HG02571 (cell line): ENCODE results near the gene TTC7B.
"Not testable (repeated sequence)": the region's sequence is repeated elsewhere in the genome, so short reads cannot be mapped to it uniquely, and the experiment has no call there.

Experiments used
- ATAC-seq: cut with Tn5 transposase; IDR thresholded peaks from one replicate; pipeline ENCODE4 v1.9.1; 2021; ENCODE audit warnings: mild to moderate bottlenecking, moderate library complexity; ENCODE audit not compliant: unreplicated experiment

TTC7B gene

GRCh38 chr14:90815822-90816662 is at the start of gene TTC7B:
TSS of gene TTC7B (minus strand) at chr14:90816430. CDS start at chr14:90816295, 135 bp downstream.
- no peak for ATAC-seq

GRCh38 chr14:90864741-90865140 is 48.5 kb upstream of the TTC7B start:
- no peak for ATAC-seq

GRCh38 chr14:90858511-90858910 is 42.3 kb upstream of the TTC7B start:
- no peak for ATAC-seq

GRCh38 chr14:90857866-90858265 is 41.6 kb upstream of the TTC7B start:
- no peak for ATAC-seq

- ATAC-seq: not testable (repeated sequence)
These were observed 39.9 kb upstream of the TTC7B start for GRCh38 chr14:90856115-90856514.

- ATAC-seq: no peak
These were observed 36.9 kb upstream of the TTC7B start for GRCh38 chr14:90853116-90853515.

GRCh38 chr14:90851327-90852036 is 35.3 kb upstream of the TTC7B start:
- no peak for ATAC-seq

- no peak for ATAC-seq
These were observed 34.3 kb upstream of the TTC7B start for GRCh38 chr14:90850487-90850886.

- no peak for ATAC-seq
These were observed 33.7 kb upstream of the TTC7B start for GRCh38 chr14:90849787-90850444.

GRCh38 chr14:90848944-90849731 is 32.9 kb upstream of the TTC7B start:
- no peak for ATAC-seq

GRCh38 chr14:90846511-90846910 is 30.3 kb upstream of the TTC7B start:
- ATAC-seq: no peak

GRCh38 chr14:90844321-90844720 is 28.1 kb upstream of the TTC7B start:
- ATAC-seq: no peak

GRCh38 chr14:90842726-90843125 is 26.5 kb upstream of the TTC7B start:
- ATAC-seq: no peak

GRCh38 chr14:90840667-90841066 is 24.4 kb upstream of the TTC7B start:
- not testable (repeated sequence) for ATAC-seq

GRCh38 chr14:90839889-90840266 is 23.6 kb upstream of the TTC7B start:
- no peak for ATAC-seq

- no peak for ATAC-seq
These were observed 23.0 kb upstream of the TTC7B start for GRCh38 chr14:90839024-90839888.

GRCh38 chr14:90838531-90838930 is 22.3 kb upstream of the TTC7B start:
- ATAC-seq: not testable (repeated sequence)

- ATAC-seq: no peak
These were observed 21.1 kb upstream of the TTC7B start for GRCh38 chr14:90837355-90837754.

- ATAC-seq: no peak
These were observed 20.4 kb upstream of the TTC7B start for GRCh38 chr14:90836692-90837063.

GRCh38 chr14:90831821-90832220 is 15.6 kb upstream of the TTC7B start:
- ATAC-seq: no peak
